Measurements from ENCODE around the gene CD248.

DNA sequence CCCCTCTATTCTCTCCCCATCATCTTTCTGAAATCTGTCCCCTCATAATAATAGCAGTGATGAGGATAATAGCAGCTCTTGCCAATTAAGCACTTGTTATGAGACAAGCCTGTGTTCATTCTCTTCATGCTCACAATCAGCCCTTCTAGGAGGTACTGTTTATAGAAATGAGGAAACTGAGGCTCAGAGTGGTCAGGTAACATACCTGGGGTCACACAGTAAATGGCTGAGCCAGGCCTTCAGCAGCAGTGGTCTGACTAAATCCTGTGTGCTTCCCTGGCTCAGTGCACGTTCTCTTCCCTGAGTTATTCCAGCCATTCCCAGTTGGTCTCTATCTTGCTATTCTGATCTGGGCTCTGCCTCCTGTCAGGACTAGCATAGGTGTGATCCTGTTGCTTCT, 42.6 kb downstream of the CD248 start:
- TF ChIP-seq, protein P1, sequence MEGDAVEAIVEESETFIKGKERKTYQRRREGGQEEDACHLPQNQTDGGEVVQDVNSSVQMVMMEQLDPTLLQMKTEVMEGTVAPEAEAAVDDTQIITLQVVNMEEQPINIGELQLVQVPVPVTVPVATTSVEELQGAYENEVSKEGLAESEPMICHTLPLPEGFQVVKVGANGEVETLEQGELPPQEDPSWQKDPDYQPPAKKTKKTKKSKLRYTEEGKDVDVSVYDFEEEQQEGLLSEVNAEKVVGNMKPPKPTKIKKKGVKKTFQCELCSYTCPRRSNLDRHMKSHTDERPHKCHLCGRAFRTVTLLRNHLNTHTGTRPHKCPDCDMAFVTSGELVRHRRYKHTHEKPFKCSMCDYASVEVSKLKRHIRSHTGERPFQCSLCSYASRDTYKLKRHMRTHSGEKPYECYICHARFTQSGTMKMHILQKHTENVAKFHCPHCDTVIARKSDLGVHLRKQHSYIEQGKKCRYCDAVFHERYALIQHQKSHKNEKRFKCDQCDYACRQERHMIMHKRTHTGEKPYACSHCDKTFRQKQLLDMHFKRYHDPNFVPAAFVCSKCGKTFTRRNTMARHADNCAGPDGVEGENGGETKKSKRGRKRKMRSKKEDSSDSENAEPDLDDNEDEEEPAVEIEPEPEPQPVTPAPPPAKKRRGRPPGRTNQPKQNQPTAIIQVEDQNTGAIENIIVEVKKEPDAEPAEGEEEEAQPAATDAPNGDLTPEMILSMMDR (IDR thresholded peaks at IDR 0.05; ENCODE audit: insufficient read depth, low read length, poor library complexity, severe bottlenecking): no peak
- TF ChIP-seq EZH2phosphoT487 (conservative IDR thresholded peaks at IDR 0.05; ENCODE audit: low read length): no peak
